Stomach (tissue), 9 donors: ENCODE results near the gene APOL3. TPM values are rescaled to one million over a fixed set of nuclear protein-coding genes. Genes with fewer than 3 reads are reported as not detected.

ENCODE experiments used
- DNase-seq, 2 donors: peaks; one replicate each; pipeline versions ENCODE4 v3.0.0 to v3.0.0-alpha.2; 2013 to 2019
- H3K27ac ChIP-seq, 5 donors: fragments of 200-600 bp in 4 of 5; sonication (generic) in 4 of 5; one replicate each; pipeline ENCODE4 v1.5.1; 2013 to 2019; ENCODE audit warnings: mild to moderate bottlenecking in 1 of 5, moderate library complexity in 1 of 5
- H3K27me3 ChIP-seq, 3 donors: fragments of 200-600 bp; sonication (generic); one replicate each; pipeline ENCODE4 v1.5.1; 2017 to 2019; ENCODE audit warnings: mixed run types in 1 of 3
- H3K36me3 ChIP-seq, 4 donors: fragments of 200-600 bp; sonication (generic); 1 replicate in 3 of 4; 2 replicates in 1 of 4; pipeline ENCODE4 v1.5.1; 2016 to 2019
- H3K4me1 ChIP-seq, 4 donors: fragments of 200-600 bp; sonication (generic); one replicate each; pipeline ENCODE4 v1.5.1; 2016 to 2019
- H3K4me3 ChIP-seq, 4 donors: fragments of 200-600 bp; sonication (generic) in 3 of 4; one replicate each; pipeline ENCODE4 v1.5.1; 2016 to 2019; ENCODE audit warnings: mild to moderate bottlenecking in 1 of 4
- H3K9me3 ChIP-seq, 4 donors: fragments of 200-600 bp; sonication (generic); one replicate each; pipeline ENCODE4 v1.5.1; 2016 to 2019
- CTCF ChIP-seq, 7 experiments: fragments of 450-650 bp in 4 of 7; fragments of 200-600 bp in 3 of 7; sonication (generic) in 3 of 7; IDR thresholded peaks; one replicate each; pipeline ENCODE4 v1.5.1; 2016 to 2019; ENCODE audit warnings: antibody characterized with exemption in 7 of 7, control low read depth in 2 of 7, mild to moderate bottlenecking in 1 of 7
- EP300 ChIP-seq: sonication (generic); formaldehyde crosslinking; IDR thresholded peaks from one replicate; pipeline ENCODE4 v1.6.1; 2017; ENCODE audit warnings: antibody characterized with exemption
- POLR2A ChIP-seq, 4 donors: fragments of 450-650 bp; IDR thresholded peaks; one replicate each; pipeline ENCODE4 v1.6.1; 2016; ENCODE audit warnings: antibody characterized with exemption in 4 of 4, control low read depth in 2 of 4, mild to moderate bottlenecking in 1 of 4, moderate library complexity in 1 of 4
- POLR2AphosphoS5 ChIP-seq, 3 donors: sonication (generic); formaldehyde crosslinking; IDR thresholded peaks; one replicate each; pipeline ENCODE4 v1.6.1; 2016; ENCODE audit warnings: antibody characterized with exemption in 3 of 3
- WGBS, 5 donors: extraction: QIAGEN DNeasy Blood & Tissue Kit in 3 of 5; methylation state at CpG; one replicate each; pipeline versions ENCODE4 v1.1.5 to v1.1.7; 2013 to 2018; 5-methylcytosine and 5-hydroxymethylcytosine counted together
- intact Hi-C: fragments of 100-400 bp; cut with DNase I; formaldehyde crosslinking; loops from one replicate; pipeline ENCODE4 v1.15.1; 2023; ENCODE audit warnings: low total_unique reads
- polyA plus RNA-seq, 3 donors: library from polyadenylated mRNA; stranded (reverse); fragments of 200-250 nt; gene quantifications; one replicate each; pipeline ENCODE4 v1.2.3, GENCODE V29; 2013
- total RNA-seq, 5 donors: library from RNA; depleted of rRNA; stranded (reverse); fragments of >200 nt; gene quantifications; one replicate each; pipeline versions ENCODE4 v1.1.0 to v1.2.3, GENCODE V29; 2014 to 2016
- donor health status: healthy with polysubstance abuse.
- donor health status: Bipolar disorder and iron deficiency.
- donor health status: healthy.

The APOL3 gene
- total and polyA plus RNA-seq, 8 donors = 2.9 to 29.9 (median 15.6) TPM; not detected in 1

DNA sequence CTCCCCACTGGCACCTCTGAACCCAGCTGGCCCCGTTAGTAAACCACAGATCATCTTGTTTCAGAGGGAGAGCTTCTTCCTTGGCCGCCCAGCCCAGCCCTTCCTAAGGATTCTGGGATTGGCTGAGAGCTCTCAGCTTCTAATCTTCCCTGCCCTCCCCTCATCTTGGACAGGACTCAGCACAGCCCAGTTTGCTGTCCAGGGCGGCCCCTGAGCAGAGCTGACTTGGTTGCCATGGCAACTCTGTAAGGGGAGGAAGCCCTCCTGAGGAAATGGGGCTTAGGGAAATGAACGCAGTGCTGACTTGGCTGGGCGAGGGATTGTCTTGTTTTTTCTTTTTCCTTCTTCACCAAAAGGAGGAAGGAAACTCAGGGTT is 36.5 kb upstream of the APOL3 start:
- Histone ChIP-seq H3K27ac (peak overlapping the region in 3 of 5 donors; percentile 41 to 68 (median 64)), H3K36me3 (no peaks in the 10 kb centered on the region), H3K4me1 (peaks cover 7 to 37% (median 14%) of the 10 kb centered on the region in 4 donors), H3K4me3 (no peak overlapping the region), H3K27me3 (no peaks in the 10 kb centered on the region), H3K9me3 (no peaks in the 10 kb centered on the region)
- WGBS, 5 donors = 23 to 45% (median 33%) methylated on average over 4 to 5 of the region's 5 CpGs
- intact Hi-C loops = no loop called here
- DNase-seq = peak in 1 of 2 donors; percentile 79
- TF ChIP-seq EP300 (no peak), CTCF (IDR thresholded peaks at IDR 0.05) (no peak), POLR2A (IDR thresholded peaks at IDR 0.05) (no peak), POLR2AphosphoS5 (IDR thresholded peaks at IDR 0.05) (no peak)

DNA sequence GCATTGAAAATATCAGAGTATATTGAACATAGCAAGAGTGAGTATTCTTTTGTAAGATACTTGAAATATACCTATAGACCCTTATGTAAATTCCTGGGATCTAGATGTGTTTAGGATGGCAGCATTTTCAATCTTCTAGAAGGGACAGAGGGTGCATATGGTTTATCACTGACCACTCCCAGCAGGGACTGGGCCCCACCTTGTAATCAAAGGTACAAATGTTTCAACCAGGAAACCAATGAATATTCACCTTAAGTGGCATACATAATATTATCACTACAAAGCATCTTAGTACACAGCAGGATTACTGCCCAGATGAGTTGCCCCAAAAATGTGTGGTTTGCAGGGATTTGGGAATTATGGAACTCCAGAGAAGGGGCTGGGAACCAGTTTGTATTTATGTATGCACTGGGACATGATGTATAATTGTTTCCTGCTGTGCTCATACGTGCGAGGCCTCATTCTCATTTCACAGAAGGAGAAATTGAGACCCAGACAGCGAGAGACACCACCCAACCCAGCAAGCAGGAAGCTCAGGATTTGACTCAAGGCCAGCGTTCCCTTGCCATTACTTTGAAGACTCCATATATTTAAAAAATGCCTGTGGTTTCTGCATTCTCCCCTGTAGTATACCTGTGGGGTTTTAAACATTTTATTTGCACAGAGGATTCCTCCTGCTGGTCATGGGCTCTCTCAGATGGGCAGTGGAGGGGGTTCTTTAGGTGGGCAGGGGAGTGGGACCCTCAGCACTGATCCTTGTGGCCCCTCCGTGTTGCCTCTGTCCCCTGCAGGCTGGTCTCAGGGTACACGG is 35.9 kb upstream of the APOL3 start:
- intact Hi-C loops = no loop called here
- H3K27me3 ChIP-seq = no peaks in the 10 kb centered on the region
- no peak overlapping the region for H3K4me3 ChIP-seq
- no peaks in the 10 kb centered on the region for H3K36me3 ChIP-seq
- peak overlapping the region in 3 of 5 donors; percentile 41 to 68 (median 64) for H3K27ac ChIP-seq
- TF ChIP-seq CTCF (IDR thresholded peaks at IDR 0.05) (no peak), POLR2AphosphoS5 (IDR thresholded peaks at IDR 0.05) (no peak), EP300 (no peak), POLR2A (IDR thresholded peaks at IDR 0.05) (no peak)
- H3K4me1 ChIP-seq = peaks cover 1 to 31% (median 10%) of the 10 kb centered on the region in 4 donors
- no peaks in the 10 kb centered on the region for H3K9me3 ChIP-seq
- DNase-seq = no peak
- 56 to 66% (median 59%) methylated on average over 6 of the region's 6 CpGs for whole genome bisulfite sequencing, 5 donors

GRCh38 chr22:36194971-36195370 is 34.4 kb upstream of the APOL3 start:
- TF ChIP-seq EP300 (no peak), POLR2A (IDR thresholded peaks at IDR 0.05) (no peak), CTCF (IDR thresholded peaks at IDR 0.05) (peak in 5 of 7 experiments; percentile 66 to 78 (median 69)), POLR2AphosphoS5 (IDR thresholded peaks at IDR 0.05) (peak in 1 of 3 donors; percentile 35)
- WGBS, 5 donors = 47 to 63% (median 51%) methylated on average over 4 to 5 of the region's 5 CpGs
- H3K27ac ChIP-seq = peak overlapping the region in 1 of 5 donors; percentile 6

GRCh38 chr22:36194385-36194784 is 33.8 kb upstream of the APOL3 start:
- Histone ChIP-seq H3K4me3 (no peak overlapping the region), H3K4me1 (peaks cover 0 to 29% (median 12%) of the 10 kb centered on the region in 4 donors), H3K36me3 (no peaks in the 10 kb centered on the region), H3K27ac (no peak overlapping the region), H3K27me3 (no peaks in the 10 kb centered on the region), H3K9me3 (no peaks in the 10 kb centered on the region)
- TF ChIP-seq CTCF (IDR thresholded peaks at IDR 0.05) (no peak), EP300 (no peak), POLR2AphosphoS5 (IDR thresholded peaks at IDR 0.05) (no peak), POLR2A (IDR thresholded peaks at IDR 0.05) (no peak)
- WGBS, 5 donors = 78 to 94% (median 85%) methylated on average over 2 of the region's 2 CpGs
- no peak for DNase-seq
- intact Hi-C loops = no loop called here

More at GRCh38 chr22:36194971-36195370, 34.4 kb upstream of the APOL3 start:
- no peaks in the 10 kb centered on the region for H3K9me3 ChIP-seq
- H3K36me3 ChIP-seq = no peaks in the 10 kb centered on the region
- H3K4me1 ChIP-seq = peaks cover 0 to 29% (median 12%) of the 10 kb centered on the region in 4 donors
- DNase-seq = peak; percentile 57 to 84
- H3K27me3 ChIP-seq = no peaks in the 10 kb centered on the region
- H3K4me3 ChIP-seq = no peak overlapping the region
- intact Hi-C loops = no loop called here
